Adrenal gland (tissue), 12 donors: Measurements from ENCODE around the gene GAMT. TPM values are rescaled to one million over a fixed set of nuclear protein-coding genes. Genes with fewer than 3 reads are reported as not detected.
"Not testable (repeated sequence)": the region's sequence is repeated elsewhere in the genome, so short reads cannot be mapped to it uniquely, and the experiment has no call there.

ENCODE experiments used
- DNase-seq, 7 donors: peaks; one replicate each; pipeline ENCODE4 v3.0.0-alpha.2; 2019 to 2020
- H3K27ac ChIP-seq, 5 donors: fragments of 200-600 bp; sonication (generic) in 4 of 5; 1 replicate in 3 of 5; 2 replicates in 2 of 5; pipeline versions ENCODE4 v1.5.1 to v1.8.0; 2016 to 2020; ENCODE audit warnings: mild to moderate bottlenecking in 1 of 5
- H3K27me3 ChIP-seq: fragments of 200-600 bp; 2 replicates; pipeline ENCODE4 v1.8.0; 2021
- H3K36me3 ChIP-seq, 2 donors: fragments of 200-600 bp; replicated peaks in 1 of 2; 1 replicate in 1 of 2; 2 replicates in 1 of 2; pipeline versions ENCODE4 v1.5.1 to v1.8.0; 2018 to 2022
- H3K4me1 ChIP-seq, 2 donors: fragments of 200-600 bp; replicated peaks in 1 of 2; 1 replicate in 1 of 2; 2 replicates in 1 of 2; pipeline versions ENCODE4 v1.5.1 to v1.8.0; 2018 to 2021
- H3K4me3 ChIP-seq, 4 donors: fragments of 200-600 bp; sonication (generic) in 3 of 4; one replicate each; pipeline ENCODE4 v1.5.1; 2016 to 2018
- H3K9me3 ChIP-seq, 3 donors: fragments of 200-600 bp; sonication (generic) in 1 of 3; replicated peaks in 1 of 3; 1 replicate in 2 of 3; 2 replicates in 1 of 3; pipeline versions ENCODE4 v1.5.1 to v1.8.0; 2016 to 2021
- POLR2A ChIP-seq, 2 donors: fragments of 450-650 bp; IDR thresholded peaks; one replicate each; pipeline ENCODE4 v1.6.1; 2017; ENCODE audit warnings: antibody characterized with exemption in 2 of 2, mild to moderate bottlenecking in 2 of 2, moderate library complexity in 1 of 2
- WGBS, 4 donors: extraction: QIAGEN DNeasy Blood & Tissue Kit in 2 of 4; methylation state at CpG; one replicate each; pipeline versions ENCODE4 v1.1.5 to v1.1.7; 2013 to 2017; 5-methylcytosine and 5-hydroxymethylcytosine counted together
- intact Hi-C, 2 donors: fragments of 100-400 bp; cut with DNase I; formaldehyde crosslinking; loops; one replicate each; pipeline versions ENCODE4 v1.14.1 to v1.15.0; 2022 to 2023
- polyA plus RNA-seq, 3 donors: library from polyadenylated mRNA; stranded (reverse); fragments of 200-250 nt in 2 of 3; fragments of 350-450 nt in 1 of 3; fragmentation: Illumina TruSeq in 1 of 3; extraction: RNeasy Lipid Tissue Mini Kit (QIAGEN cat#74804) in 1 of 3; gene quantifications; one replicate each; pipeline ENCODE4 v1.2.3, GENCODE V29; 2013 to 2014
- total RNA-seq, 9 donors: library from RNA; depleted of rRNA in 4 of 9; stranded (reverse); fragments of >200 nt in 4 of 9; fragments of 120-200 nt in 1 of 9; fragmentation: NEBNext Ultra II Directional in 1 of 9; extraction: Animal tissue kit (Norgen Biotek cat#: 25700) in 1 of 9; gene quantifications; one replicate each; pipeline versions ENCODE4 v1.1.0 to v1.2.4, GENCODE V29; 2013 to 2023
- TF ChIP-seq, protein P1 (sequence below), 6 experiments: fragments of 450-650 bp in 4 of 6; fragments of 200-600 bp in 2 of 6; sonication (generic) in 1 of 6; IDR thresholded peaks; 1 replicate in 5 of 6; 2 replicates in 1 of 6; pipeline versions ENCODE4 v1.5.1 to v1.8.0; 2016 to 2021; ENCODE audit warnings: antibody characterized with exemption in 6 of 6, mild to moderate bottlenecking in 2 of 6, moderate library complexity in 1 of 6
- donor health status: healthy with polysubstance abuse.
- donor health status: Bipolar disorder and iron deficiency.
- donor health status: DM: yes; HTN: yes; CAD: no.
- donor health status: DM: no; HTN: no; CAD: no.
- donor health status: DM: no; HTN: no; CAD: no.
- donor health status: DM: yes; HTN: yes; CAD: no.

Gene GAMT
- total and polyA plus RNA-seq, 12 donors = 7.4 to 96.9 (median 36.3) TPM

DNA sequence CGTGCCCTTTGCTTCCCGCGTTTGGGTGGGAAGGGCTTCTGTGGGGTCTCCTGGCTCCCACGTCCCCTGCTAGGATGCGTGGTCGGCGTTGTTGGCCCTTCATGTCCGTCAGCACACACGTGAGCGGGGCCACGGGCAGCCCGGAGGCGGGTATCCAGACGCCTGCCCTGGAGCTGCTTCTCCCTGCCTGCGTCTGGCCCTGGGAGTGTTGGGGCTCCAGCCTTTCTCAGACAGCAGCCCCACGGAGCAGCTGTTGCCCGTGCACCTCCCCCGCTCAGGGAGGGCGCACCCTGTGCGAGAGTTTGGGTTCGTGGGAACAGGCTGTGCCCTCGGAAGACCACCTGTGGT is 20.6 kb upstream of the GAMT start:
- Histone ChIP-seq H3K27ac (peak overlapping the region; percentile 50 to 86 (median 65)), H3K36me3 (peaks cover 0 to 66% of the 10 kb centered on the region in 2 donors), H3K9me3 (no peaks in the 10 kb centered on the region), H3K4me1 (peaks cover 4 to 45% of the 10 kb centered on the region in 2 donors), H3K27me3 (no peaks in the 10 kb centered on the region), H3K4me3 (no peak overlapping the region)
- DNase-seq = no peak
- TF ChIP-seq POLR2A (IDR thresholded peaks at IDR 0.05) = no peak
- TF ChIP-seq, protein P1, sequence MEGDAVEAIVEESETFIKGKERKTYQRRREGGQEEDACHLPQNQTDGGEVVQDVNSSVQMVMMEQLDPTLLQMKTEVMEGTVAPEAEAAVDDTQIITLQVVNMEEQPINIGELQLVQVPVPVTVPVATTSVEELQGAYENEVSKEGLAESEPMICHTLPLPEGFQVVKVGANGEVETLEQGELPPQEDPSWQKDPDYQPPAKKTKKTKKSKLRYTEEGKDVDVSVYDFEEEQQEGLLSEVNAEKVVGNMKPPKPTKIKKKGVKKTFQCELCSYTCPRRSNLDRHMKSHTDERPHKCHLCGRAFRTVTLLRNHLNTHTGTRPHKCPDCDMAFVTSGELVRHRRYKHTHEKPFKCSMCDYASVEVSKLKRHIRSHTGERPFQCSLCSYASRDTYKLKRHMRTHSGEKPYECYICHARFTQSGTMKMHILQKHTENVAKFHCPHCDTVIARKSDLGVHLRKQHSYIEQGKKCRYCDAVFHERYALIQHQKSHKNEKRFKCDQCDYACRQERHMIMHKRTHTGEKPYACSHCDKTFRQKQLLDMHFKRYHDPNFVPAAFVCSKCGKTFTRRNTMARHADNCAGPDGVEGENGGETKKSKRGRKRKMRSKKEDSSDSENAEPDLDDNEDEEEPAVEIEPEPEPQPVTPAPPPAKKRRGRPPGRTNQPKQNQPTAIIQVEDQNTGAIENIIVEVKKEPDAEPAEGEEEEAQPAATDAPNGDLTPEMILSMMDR (IDR thresholded peaks at IDR 0.05) = no peak
- WGBS, 4 donors = 60 to 95% (median 70%) methylated on average over 1 to 22 of the region's 22 CpGs
- intact Hi-C loops = no loop called here

DNA sequence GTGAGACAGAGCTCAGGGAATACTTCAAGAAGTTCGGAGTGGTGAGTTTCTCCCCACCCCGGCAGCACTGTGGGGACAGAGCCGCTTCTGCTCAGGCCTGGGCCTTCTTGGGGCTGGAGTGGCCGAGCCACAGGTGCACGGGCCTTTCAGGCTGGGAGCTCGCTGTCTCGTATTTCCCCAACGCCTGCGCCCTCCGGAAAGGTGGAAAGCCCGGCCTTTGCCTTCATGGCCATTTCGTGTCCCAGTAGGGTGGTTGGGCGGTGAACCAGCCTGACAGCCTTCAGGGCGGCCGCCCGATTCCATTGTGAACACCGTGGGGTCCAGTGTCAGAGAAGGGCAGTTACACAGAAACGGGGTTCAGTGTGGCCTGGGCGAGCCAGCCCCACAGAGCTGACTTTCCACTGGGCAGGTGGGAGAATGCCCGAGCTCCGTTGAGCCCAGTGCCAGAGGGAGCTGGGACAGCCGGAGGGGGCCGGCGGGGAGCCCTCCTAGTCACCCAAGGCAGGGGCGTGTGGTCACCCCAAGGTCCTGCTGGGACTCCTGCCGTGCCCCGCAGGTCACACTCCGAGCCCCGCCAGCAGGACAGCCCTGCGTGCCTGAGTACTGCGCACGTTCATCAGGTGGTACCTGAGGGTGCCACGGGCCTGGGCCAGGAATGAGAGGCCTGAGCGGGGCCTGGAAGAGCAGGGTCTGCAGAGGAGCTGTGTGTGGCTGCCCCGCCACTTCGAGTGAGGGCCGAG is 20.0 kb upstream of the GAMT start:
- intact Hi-C loops = no loop called here
- Histone ChIP-seq H3K4me1 (peaks cover 10 to 51% of the 10 kb centered on the region in 2 donors), H3K9me3 (no peaks in the 10 kb centered on the region), H3K27ac (peak overlapping the region; percentile 50 to 86 (median 65)), H3K36me3 (peaks cover 0 to 66% of the 10 kb centered on the region in 2 donors), H3K4me3 (no peak overlapping the region), H3K27me3 (no peaks in the 10 kb centered on the region)
- 89 to 92% (median 91%) methylated on average over 22 to 37 of the region's 37 CpGs for whole genome bisulfite sequencing, 4 donors
- TF ChIP-seq, protein P1 (IDR thresholded peaks at IDR 0.05) = no peak
- TF ChIP-seq POLR2A (IDR thresholded peaks at IDR 0.05) = no peak
- no peak for DNase-seq

DNA sequence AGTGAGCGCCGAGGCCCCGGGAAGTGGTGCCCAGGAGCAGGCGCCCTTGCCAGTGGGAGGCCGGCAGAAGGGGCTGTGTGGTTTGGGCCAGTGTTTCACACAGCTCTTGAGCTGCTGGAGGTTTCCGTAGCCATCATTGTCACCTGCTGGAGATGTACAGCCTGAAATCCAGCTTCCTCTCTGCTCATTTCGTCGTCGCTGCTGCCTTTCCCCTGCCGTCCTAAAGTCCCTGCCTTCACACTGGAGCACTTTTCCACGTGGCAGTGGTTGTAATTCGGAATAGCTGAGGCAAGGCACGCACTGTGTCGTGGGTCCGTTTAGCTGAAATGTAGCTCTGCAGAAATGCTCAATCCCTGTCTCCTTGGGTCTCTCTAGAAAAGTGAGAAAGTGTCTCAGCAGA is 19.2 kb upstream of the GAMT start:
- H3K4me1 ChIP-seq = peaks cover 18 to 59% of the 10 kb centered on the region in 2 donors
- no peaks in the 10 kb centered on the region for H3K27me3 ChIP-seq
- TF ChIP-seq, protein P1 (IDR thresholded peaks at IDR 0.05) = no peak
- 91 to 93% (median 92%) methylated on average over 15 of the region's 15 CpGs for WGBS, 4 donors
- H3K9me3 ChIP-seq = no peaks in the 10 kb centered on the region
- H3K27ac ChIP-seq = no peak overlapping the region
- intact Hi-C loops = no loop called here
- H3K4me3 ChIP-seq = no peak overlapping the region
- no peak for DNase-seq
- H3K36me3 ChIP-seq = peaks cover 0 to 59% of the 10 kb centered on the region in 2 donors

DNA sequence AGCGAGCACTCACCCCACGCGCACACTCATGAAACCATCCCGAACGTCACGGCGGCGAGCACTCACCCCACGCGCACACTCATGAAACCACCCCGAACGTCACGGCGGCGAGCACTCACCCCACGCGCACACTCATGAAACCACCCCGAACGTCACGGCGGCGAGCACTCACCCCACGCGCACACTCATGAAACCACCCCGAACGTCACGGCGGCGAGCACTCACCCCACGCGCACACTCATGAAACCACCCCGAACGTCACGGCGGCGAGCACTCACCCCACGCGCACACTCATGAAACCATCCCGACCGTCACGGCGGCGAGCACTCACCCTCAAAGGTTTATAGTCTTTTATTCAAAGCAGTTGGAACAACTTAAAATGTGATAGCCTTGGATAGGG is 18.7 kb upstream of the GAMT start:
- H3K9me3 ChIP-seq, H3K4me3 ChIP-seq, intact Hi-C loops, H3K27me3 ChIP-seq, H3K27ac ChIP-seq, DNase-seq: not testable (repeated sequence)
- 87 to 94% (median 93%) methylated on average over 14 to 28 of the region's 43 CpGs for WGBS, 4 donors
- H3K4me1 ChIP-seq = peaks cover 23 to 58% of the 10 kb centered on the region in 2 donors
- peaks cover 0 to 54% of the 10 kb centered on the region in 2 donors for H3K36me3 ChIP-seq
